SK-N-SH treated with all-trans-retinoic acid at 6 μM for 48 hours (cell line): ENCODE data around the gene ZNF398.

Experiments used
- ARNTL ChIP-seq: fragments of 450-650 bp; formaldehyde crosslinking; IDR thresholded peaks from 2 replicates; pipeline ENCODE4 v1.5.0; 2020; ENCODE audit warnings: low read depth, mild to moderate bottlenecking, moderate library complexity, borderline replicate concordance
- BACH2 ChIP-seq: fragments of 250-450 bp; sonication (Bioruptor Pico); IDR thresholded peaks from 2 replicates; pipeline ENCODE4 v1.9.0; 2021; ENCODE audit warnings: mild to moderate bottlenecking, borderline replicate concordance
- CSDC2 ChIP-seq: fragments of 250-450 bp; sonication (Bioruptor Pico); IDR thresholded peaks from 2 replicates; pipeline ENCODE4 v1.5.0; 2020; ENCODE audit warnings: mild to moderate bottlenecking, moderate library complexity
- CSRNP3 ChIP-seq: fragments of 250-450 bp; sonication (Bioruptor Pico); IDR thresholded peaks from 2 replicates; pipeline ENCODE4 v1.5.1; 2021; ENCODE audit warnings: mild to moderate bottlenecking, moderate library complexity
- RARB ChIP-seq: fragments of 250-450 bp; sonication (Bioruptor Pico); IDR thresholded peaks from 2 replicates; pipeline ENCODE4 v1.8.0; 2021; ENCODE audit warnings: mild to moderate bottlenecking, moderate library complexity
- SNAI2 ChIP-seq: fragments of 250-450 bp; sonication (Bioruptor Pico); IDR thresholded peaks from 2 replicates; pipeline ENCODE4 v1.5.0; 2020; ENCODE audit warnings: mild to moderate bottlenecking, moderate library complexity
- ZFP3 ChIP-seq: fragments of 250-450 bp; sonication (Bioruptor Pico); IDR thresholded peaks from 2 replicates; pipeline ENCODE4 v1.5.0; 2020; ENCODE audit warnings: mild to moderate bottlenecking, moderate library complexity
- ZFP30 ChIP-seq: fragments of 450-650 bp; formaldehyde crosslinking; IDR thresholded peaks from 2 replicates; pipeline ENCODE4 v1.5.0; 2022; ENCODE audit warnings: mild to moderate bottlenecking, moderate library complexity
- ZNF565 ChIP-seq: fragments of 450-650 bp; formaldehyde crosslinking; conservative IDR thresholded peaks from 2 replicates; pipeline ENCODE4 v1.5.0; 2020; ENCODE audit warnings: low read depth, mild to moderate bottlenecking, moderate library complexity

GRCh38 chr7:149147752-149148653, 750 bp downstream of the ZNF398 start:
- TF ChIP-seq ARNTL (CRISPR knock-in tag) (no peak), SNAI2 (CRISPR knock-in tag) (no peak), BACH2 (no peak), RARB (no peak), ZNF565 (CRISPR knock-in tag) (no peak), ZFP30 (CRISPR knock-in tag) (no peak), ZFP3 (CRISPR knock-in tag) (no peak), CSRNP3 (no peak), CSDC2 (no peak)
